ENCODE results near the gene NDUFA3.

Gene NDUFA3

GRCh38 chr19:54137699-54138488 lies 35.2 kb downstream of the NDUFA3 start, which contains the start of gene CNOT3:
Gene CNOT3 (plus strand): TSS chr19:54137762. CDS start chr19:54142979, 5,217 bp downstream.
- in situ Hi-C loops (cut with HindIII; ENCODE audit: low sequenced_read_pairs), result no loop called here
- TF ChIP-seq, protein P1, sequence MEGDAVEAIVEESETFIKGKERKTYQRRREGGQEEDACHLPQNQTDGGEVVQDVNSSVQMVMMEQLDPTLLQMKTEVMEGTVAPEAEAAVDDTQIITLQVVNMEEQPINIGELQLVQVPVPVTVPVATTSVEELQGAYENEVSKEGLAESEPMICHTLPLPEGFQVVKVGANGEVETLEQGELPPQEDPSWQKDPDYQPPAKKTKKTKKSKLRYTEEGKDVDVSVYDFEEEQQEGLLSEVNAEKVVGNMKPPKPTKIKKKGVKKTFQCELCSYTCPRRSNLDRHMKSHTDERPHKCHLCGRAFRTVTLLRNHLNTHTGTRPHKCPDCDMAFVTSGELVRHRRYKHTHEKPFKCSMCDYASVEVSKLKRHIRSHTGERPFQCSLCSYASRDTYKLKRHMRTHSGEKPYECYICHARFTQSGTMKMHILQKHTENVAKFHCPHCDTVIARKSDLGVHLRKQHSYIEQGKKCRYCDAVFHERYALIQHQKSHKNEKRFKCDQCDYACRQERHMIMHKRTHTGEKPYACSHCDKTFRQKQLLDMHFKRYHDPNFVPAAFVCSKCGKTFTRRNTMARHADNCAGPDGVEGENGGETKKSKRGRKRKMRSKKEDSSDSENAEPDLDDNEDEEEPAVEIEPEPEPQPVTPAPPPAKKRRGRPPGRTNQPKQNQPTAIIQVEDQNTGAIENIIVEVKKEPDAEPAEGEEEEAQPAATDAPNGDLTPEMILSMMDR (IDR thresholded peaks at IDR 0.05; ENCODE audit: low read depth, low read length), result peak; percentile 14
- no peak for DNase-seq (ENCODE audit: low read depth, low spot score)
- peak within 1 kb of the TSS; percentile 78 for H3K4me3 ChIP-seq (ENCODE audit: low read depth, low read length)

GRCh38 chr19:54138489-54139256 lies 36.0 kb downstream of the NDUFA3 start:
- H3K4me3 ChIP-seq (ENCODE audit: low read depth, low read length), result peak overlapping the region; percentile 78
- in situ Hi-C loops (cut with HindIII; ENCODE audit: low sequenced_read_pairs), result no loop called here
- TF ChIP-seq, protein P1 (IDR thresholded peaks at IDR 0.05; ENCODE audit: low read depth, low read length), result no peak
- DNase-seq (ENCODE audit: low read depth, low spot score), result no peak

DNA sequence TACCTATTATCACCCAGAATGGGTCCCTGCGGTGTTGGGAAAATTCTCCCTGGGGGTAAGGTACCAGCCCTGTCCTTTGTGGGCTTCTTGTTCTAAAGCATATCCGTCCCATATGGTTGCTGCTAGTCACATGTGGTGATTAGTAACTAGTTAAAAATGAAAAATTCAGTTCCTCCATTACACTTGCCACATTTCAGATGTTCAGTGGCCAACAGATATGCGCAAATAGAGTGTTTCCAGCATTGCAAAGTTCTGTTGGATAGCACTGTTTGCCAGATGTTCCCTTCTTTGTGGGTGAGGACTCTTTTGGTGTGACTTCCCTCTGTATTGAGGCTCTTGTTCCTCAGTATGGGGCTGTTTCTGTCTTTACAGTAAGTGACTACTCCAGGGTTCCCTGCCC lies 38.7 kb downstream of the NDUFA3 start:
- TF ChIP-seq, protein P1 (IDR thresholded peaks at IDR 0.05; ENCODE audit: low read depth, low read length), result no peak
- no peak for DNase-seq (ENCODE audit: low read depth, low spot score)
- no peak overlapping the region for H3K4me3 ChIP-seq (ENCODE audit: low read depth, low read length)
- in situ Hi-C loops (cut with HindIII; ENCODE audit: low sequenced_read_pairs), result no loop called here

- TF ChIP-seq, protein P1 (IDR thresholded peaks at IDR 0.05; ENCODE audit: low read depth, low read length), result no peak
- in situ Hi-C loops (cut with HindIII; ENCODE audit: low sequenced_read_pairs), result no loop called here
- no peak overlapping the region for H3K4me3 ChIP-seq (ENCODE audit: low read depth, low read length)
- DNase-seq (ENCODE audit: low read depth, low spot score), result no peak
These were observed 39.6 kb downstream of the NDUFA3 start for GRCh38 chr19:54142166-54142780.

- DNase-seq (ENCODE audit: low read depth, low spot score), result no peak
- in situ Hi-C loops (cut with HindIII; ENCODE audit: low sequenced_read_pairs), result no loop called here
- TF ChIP-seq, protein P1 (IDR thresholded peaks at IDR 0.05; ENCODE audit: low read depth, low read length), result no peak
- H3K4me3 ChIP-seq (ENCODE audit: low read depth, low read length), result no peak overlapping the region
These were observed 43.0 kb downstream of the NDUFA3 start for GRCh38 chr19:54145541-54146158.

DNA sequence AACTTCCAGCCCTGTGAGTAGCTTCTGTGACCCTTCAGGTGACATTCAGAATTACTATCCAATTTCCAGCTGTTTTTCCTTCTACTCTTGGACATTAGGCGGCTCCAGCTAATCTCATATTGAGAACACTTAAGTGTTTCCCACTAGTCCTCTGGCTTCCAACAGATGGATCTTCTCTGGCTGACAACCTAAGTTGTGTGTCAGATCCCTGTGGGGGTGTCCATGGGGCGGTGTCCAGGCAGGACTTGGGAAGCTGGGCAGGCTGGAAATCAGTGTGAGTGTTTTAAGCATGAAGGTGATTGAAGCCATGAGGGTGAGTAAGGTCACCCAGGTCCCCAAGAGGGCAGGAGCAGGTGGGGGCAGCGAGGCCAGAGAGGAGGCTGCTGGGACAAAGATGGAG lies 45.0 kb downstream of the NDUFA3 start:
- in situ Hi-C loops (cut with HindIII; ENCODE audit: low sequenced_read_pairs), result no loop called here
- no peak overlapping the region for H3K4me3 ChIP-seq (ENCODE audit: low read depth, low read length)
- TF ChIP-seq, protein P1 (IDR thresholded peaks at IDR 0.05; ENCODE audit: low read depth, low read length), result no peak
- DNase-seq (ENCODE audit: low read depth, low spot score), result no peak

Measured in astrocyte of the spinal cord (primary cell).